Measurements from ENCODE around the gene ST7. TPM values are rescaled to one million over a fixed set of nuclear protein-coding genes. Genes with fewer than 3 reads are reported as not detected.

Gene ST7
- polyA plus RNA-seq, 1 donor, result 13.2 TPM

DNA sequence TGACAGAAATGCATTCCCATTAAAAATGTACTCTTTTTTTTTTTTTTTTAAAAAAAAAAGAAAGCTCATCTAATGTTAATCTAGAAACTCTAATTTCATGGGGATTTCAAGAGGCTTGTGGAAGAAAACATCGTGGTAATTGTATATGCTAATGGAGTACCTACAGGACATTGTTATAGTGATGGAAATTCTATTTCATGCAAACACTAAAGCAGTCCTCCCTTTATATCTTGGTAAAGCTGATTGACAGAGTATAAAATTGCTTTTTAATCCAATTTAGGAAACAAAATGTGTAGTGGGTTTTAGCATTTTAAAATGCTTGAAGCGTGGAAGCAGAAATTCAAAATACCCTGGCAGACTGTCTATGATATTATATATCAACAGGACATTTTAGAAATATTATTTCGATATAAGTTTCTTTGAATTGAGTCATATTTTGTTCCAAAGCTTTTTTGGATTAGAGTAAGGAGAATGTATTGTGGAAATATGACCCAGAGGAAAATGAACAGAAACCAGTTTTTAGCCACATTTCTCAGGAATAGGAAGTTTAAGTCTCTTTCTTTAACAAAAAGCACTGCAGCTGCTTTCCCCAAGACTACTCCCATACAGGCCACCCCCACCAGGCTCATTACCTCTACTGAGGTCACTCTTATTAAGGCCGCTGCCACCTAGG is 247.6 kb downstream of the ST7 start:
- DNase-seq, result peak; percentile 22

DNA sequence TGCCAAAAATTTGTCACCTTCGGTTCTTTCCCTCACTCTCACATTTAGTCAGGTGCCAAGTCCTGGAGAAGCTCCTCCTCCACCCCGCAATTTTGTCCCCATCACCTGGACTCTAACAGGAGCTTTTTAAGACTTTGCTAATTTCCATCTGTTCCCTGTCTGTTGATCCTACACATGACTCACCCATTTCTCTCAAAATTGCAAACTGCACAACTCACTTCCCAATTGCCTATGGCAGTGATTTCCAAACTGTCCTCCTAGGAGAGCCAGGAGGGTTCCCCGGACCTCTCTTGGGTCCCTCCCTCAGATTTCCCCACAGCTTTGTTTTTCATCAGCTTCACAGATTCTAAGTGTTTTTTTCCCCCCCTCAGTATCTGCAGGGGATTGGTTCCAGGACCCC is 249.2 kb downstream of the ST7 start:
- DNase-seq, result no peak

DNA sequence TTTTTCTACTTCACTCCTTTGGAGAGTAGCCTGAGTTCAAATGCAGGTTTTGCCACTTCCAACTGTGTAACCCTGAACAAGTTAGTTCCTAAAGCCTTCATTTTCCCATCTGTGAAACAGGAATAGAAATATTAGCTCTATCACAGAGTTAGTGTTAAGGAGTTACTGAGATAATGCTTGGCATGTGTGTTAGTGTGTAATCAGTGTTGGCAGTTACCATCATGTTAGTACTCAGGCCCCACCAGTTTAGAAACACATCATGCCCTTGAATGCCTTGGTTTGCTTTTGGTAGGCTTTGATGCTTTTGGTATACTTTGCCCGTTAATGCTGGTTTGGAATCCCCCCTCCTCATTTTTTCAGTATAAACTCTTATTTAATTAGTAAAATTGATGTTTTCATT is 249.9 kb downstream of the ST7 start:
- DNase-seq, result no peak

DNA sequence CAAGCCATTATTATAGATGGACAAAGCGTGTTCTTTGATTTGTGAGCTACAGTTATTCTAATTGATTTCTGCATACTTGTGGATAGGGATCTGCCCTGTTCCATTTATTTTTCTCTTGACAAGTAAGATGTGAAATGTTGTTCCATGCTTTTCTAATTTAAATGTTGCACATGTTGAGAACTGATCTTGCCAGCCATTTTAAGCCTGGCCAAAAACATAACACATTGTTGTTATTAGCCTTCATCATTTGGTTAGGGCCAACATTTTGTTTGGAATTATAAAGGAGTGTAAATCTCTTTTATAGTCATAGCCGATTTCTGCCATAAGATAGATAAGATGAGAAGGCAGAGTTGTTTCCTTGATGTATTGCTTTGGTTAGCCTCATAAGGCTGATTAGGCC is 252.6 kb downstream of the ST7 start:
- no peak for DNase-seq

DNA sequence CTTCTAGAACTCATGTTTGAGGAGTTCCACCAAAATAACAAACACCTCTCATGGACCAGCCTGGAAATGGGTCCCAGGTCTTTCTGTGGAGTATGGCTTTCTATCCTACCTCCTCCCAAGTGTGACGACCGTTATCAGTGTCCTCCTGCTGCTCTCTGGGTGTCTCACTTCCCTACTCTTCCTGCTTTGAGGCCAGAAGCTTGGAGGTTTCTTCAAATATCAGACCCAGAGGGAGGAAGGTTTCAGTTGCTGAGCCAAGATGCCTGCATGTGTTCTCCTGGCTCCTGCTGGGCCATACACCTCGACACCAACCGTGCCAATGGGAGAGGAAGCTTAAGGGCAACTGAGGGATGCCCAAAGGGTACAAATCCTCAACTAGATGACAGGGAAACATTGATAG is 255.0 kb downstream of the ST7 start:
- DNase-seq, result no peak

DNA sequence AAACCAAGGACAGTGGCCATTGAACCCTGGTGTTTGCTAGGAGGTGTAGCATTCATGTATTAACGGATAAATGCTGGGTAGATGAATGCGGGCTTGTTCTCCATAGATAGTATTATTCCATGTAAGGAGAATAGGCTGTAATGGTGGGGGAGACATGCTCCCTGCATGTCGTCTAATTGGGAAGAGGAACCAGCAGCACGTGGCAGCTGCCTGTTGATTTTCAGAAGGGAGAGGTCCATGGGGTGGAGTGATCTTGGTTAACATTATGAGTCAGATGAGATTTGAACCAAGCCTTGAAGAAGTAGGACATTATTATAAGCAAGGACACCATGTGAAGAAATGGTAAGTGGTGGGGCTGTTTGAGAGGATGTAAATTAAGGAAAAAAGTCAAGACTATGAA is 257.1 kb downstream of the ST7 start:
- DNase-seq, result no peak

DNA sequence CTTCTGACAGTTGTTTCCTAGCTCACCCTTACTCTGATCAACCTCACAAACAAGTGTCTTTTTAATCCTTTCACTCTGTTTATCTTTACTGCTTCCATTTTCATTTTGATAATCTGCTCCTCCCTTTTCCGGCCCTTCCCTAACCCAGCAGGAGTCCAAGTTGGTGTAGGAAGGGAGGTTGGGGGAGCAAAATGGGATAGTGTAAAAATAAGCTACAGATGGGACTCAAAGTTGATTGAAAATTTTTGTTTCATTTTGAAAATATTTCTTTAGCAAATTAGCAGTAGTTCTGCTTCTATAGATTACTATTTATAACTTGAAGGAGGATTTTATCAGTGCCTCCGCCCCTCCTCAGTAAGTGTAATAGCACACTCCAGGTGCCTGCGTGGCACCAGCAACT is 257.6 kb downstream of the ST7 start:
- DNase-seq, result no peak

DNA sequence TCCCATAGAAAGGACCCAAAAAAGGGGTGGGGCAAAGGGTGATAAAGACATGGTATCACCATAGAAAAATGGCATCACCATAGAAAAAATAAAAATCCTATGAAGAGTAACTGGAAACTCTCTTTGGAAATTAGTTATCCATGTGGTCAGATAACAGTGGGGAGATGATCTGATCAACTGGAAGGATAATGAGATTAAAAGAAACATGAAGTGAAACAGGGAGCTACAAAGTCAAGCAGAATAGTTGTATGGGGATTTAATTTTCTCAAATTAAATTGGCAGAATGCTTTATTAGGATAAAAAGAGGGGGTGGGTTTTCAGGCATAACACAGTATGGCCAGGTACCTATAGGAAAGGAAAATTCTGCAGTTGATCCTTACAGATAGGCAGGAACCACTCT is 258.3 kb downstream of the ST7 start:
- no peak for DNase-seq

DNA sequence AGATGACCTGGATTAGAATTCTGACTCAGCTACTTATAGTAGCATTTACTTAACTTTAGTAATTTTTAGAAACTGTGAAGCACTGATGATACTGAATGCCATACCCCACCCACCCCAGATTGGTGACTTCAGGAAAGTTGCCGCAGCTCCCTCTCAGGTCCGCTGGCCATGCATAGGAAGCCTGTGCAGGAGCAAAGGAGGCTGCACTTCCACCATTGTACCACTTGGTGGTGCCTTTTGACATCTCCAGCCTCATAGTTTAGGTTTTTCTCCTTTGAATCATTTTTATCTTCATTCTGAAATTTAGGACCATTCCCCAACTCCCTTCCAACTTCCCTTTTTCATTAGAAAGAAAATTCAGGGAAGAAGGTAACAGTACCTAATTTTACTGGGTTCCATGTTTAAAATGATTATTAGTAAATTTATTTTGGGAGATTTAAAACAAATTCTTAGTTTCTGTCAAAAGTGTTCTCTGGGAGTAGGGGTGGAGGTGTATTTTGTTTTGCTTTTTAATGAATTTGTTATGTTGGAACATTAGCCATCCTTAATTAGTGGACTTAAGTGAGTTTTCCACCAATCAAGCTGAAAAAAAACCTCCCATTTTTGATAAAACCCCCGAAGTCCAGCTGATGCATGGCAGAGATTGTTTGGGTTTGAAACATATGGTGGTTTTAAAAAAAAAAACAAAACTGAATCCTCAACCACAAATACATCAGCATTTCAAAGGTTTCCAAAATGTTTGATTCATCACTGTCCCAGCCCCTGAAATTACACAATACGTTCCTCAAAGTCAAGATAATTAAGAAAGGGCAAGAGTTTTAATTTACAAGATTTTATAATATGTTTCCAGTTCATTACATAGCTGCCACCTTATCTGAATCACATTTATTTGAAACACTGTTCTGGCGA is 259.9 kb downstream of the ST7 start:
- DNase-seq, result peak; percentile 31

DNA sequence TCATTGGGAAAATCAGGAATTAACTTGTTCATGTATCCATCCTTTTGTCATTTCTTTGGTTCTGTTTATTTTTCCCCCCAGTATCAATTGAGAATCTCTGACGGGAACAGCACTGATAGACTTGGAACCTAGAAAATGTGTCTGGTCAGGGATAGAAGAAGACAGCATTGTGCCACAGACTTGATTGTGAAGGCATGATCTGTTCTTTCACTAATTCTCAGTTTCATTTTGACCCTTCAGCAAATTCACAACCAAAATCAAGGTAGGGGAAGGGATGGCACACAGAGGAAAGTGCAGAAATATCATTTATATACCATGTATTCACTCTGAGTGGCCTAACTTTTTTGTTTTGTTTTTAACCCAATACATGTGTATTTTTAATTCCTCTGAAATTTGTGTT is 262.7 kb downstream of the ST7 start:
- no peak for DNase-seq

DNA sequence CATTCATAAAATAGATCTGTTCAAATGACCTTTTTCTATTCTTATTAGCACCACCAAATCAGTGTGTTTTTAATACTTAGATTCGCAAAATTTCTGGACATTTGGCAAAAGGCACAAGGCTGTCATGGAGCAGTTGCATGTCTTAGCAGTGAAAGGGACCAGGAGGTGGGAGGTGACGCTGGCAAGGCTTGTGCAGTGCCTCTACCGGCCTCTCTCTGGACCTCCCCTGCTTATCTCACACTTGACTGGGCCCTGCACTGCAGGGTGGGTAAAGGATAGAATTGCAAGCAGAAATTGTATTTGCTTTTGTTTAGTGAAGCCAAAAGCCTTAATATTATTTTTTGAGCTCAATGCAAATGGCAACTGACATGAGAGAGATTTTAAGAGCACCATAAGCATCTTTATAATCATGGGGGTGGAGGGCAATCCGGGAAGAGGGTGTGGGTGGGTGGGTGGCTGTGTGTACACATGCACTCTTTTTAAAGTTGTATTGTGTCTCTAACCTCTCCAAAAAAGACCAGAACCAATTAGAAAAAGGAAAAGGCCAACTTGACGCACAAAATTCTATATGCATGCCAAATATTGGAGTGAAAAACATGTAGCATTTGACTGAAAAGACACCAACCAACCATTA is 263.3 kb downstream of the ST7 start:
- no peak for DNase-seq

DNA sequence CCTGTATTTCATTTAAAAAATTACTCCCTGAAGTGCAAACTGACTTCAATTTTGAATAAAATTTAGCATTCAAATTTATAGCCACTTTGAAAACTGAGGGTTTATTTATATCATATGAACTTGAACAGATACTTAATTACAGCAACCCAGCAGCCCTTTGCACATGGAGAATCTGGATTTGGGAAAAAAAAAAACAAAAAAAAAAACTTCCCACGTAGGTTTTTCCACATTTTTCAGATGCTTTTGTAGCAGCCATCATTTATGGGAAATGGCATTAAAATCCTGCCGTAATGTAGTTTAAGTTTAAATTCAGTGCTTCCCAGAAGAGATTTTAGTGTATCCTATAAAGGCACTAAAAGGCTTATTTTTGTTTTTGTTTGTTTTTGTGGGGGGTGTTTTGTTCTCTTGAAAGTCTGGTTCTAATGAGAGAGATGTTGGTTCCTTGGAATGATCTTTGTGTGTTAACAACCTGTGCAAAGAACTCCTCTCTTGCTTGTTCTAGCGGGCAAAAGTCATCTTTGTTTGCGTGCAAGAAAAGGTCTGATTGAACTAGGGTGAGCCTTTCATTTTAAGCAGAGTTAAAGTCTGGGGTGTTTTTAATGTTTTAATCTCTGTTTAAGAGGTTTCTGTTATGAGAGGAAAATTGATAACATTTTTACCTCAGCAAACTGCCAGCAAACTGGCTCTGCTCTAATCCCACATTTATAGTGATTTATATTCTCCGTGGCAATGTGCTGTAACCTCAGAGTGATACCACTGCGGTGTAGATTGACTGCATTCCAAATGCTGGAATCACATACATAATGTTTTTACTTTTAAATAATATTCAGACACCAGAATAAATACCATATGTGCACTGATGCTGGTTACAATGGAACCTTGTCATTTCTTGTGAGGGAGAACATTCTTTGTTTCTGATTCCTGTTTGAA is 264.1 kb downstream of the ST7 start:
- no peak for DNase-seq

DNA sequence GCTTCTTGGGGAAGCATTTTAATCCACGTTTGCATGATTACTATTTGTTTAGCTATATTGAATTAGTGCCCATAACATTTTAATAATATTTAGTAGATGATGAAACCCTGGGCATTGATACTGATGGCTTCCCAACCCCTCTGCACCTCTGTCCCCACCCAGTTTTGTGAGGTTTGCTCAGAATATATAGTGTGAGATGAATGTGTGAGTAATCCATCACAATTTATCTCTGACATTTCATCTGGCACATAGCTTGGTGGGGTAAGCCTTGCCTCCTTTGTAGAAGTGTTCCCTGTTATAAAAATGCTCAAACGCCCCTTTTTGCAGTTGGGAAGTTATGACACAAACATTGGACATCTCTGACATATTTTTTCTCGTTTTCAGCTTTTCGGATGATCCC is 265.4 kb downstream of the ST7 start:
- no peak for DNase-seq

DNA sequence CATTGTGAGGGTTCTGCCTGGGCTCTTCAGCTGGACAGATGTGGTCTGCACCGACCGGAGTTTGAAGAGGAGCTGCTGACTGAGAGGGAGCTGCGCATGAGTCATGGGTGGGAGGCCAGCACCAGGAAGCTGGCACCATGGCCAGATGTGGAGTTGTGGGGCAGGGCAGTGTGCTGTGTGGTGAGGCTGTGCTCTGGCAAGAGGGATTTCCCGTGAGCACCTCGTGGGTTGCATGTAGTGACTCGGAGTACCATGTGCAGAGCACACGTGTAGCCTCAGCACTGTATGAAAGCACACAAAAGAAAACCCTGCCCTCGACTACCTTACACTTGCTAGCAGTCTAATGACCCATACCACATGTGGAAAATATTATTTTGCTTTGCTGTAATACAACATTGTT is 266.2 kb downstream of the ST7 start:
- DNase-seq, result no peak

DNA sequence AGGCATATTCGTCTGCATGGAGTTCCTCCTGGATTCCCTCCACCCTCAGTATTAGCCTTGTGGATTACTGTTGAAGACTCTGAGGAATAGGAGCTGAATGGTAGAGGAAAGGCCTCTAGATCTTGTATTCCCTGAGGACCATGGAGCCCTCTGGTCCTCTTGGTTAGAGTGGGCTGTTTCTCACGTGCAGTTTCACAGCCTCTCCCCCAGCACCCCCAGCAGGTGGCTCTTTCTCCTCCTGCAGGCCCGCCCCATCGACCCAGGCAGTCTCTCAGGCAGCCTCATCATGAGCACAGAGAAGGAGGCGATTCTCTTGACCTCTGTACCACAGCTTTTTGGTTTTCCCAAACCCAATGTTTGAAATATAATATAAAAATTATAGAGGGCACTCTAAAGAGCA is 267.5 kb downstream of the ST7 start:
- DNase-seq, result no peak

DNA sequence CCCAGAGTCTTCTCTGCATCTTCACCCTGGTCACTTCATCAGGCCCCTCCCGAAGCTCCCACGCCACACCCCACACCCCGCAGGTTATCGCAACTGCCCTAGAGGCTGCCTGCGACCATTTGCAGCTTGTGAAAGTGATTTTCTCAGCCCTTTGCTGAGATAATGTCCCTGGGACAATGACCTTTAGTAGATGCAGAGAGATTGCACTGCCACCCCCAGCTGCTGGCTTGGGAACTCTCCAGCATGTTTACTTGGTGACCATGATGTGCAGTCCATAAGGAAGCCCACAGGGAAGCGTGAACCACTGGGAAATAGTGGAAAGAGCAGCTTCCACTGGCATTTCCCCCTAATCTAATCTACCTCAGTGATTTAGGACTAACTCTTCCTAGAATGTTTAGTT is 272.2 kb downstream of the ST7 start:
- DNase-seq, result no peak

DNA sequence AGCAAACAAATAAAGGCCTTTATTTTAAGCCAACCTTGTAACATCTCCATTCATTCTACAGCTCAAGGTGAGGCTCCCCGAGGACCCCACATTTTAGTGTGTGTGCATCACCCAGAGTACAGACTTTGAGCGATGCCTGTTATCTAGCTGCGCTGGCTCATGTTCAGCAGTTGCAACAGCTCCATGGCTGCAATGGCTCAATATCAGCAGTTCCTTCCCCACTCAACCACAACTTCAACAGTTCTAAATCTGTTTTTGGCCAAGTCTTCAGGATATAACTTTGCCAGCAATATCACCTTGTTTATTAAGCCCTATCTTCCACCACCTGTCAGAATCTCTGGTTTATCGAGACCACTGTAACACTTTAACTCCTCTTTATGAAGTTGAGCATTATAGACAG is 273.8 kb downstream of the ST7 start:
- no peak for DNase-seq

DNA sequence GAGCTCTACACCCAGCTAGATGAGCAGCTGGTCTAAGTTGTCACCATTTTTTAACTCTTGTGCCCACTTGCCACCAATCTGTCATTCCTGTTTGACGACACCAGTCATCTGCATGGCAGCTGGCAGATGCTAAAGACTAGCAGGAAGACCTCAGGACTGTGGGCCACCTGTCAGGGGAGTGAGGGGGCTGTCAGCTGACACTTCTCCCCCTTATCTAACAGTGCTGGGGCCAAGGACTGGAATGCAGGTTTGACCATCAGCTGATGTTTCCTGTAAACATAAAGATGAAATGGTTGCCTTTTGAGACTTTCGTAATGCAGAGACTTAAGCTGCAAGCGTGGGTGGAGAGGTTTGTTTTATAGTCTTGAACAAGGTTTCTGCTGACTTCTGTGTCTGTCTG is 276.0 kb downstream of the ST7 start:
- peak; percentile 14 for DNase-seq

DNA sequence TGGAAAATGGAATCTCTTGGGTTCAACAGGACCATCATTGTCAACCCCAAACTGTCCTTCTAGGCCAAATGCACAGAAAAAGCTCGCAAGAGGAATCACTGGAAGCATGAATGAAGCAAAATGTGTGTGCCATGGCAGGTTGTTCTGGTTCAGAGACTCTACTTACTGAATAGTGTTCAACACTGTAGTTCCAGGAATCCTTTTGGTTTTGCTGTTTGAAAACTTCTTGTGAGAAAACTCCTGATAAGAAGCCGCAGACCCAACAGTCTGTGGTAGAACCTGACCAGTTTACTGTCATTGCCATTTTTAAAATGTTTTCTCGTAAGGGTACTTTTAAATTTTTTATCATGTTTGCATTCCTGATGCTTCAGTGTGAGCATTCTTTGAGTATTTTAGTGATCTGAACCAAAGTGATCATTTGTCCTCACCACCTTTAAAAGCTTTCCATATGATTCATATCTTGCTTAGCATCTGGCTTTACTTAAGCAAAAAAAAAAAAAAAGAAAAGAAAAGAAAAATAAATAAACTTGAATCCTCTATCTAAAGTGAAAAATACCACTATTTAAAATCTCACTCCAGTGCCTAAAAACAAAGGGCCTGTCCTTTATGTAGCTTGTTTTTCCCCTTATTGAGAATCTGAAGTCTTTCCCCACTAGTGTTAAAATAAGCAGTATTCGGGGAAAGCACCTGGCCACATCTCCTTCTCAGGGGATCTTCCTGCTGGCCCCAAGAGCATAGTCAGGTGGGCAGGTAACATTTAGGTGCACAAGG is 277.2 kb downstream of the ST7 start:
- no peak for DNase-seq

DNA sequence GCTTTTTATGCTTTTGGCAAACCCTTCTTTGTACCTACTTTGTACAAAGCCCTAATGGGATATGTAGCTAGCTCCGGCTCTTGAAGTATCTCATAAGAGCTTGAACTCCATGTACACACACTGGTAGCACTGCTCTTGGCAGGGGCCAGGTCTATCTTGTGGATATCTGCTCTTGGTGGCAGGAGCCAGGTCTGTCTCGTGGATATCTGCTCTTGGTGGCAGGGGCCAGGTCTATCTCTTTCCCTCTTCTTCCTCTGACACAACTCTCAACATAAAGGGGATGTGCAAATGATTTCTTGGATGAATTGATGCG is 277.7 kb downstream of the ST7 start:
- DNase-seq, result no peak

DNA sequence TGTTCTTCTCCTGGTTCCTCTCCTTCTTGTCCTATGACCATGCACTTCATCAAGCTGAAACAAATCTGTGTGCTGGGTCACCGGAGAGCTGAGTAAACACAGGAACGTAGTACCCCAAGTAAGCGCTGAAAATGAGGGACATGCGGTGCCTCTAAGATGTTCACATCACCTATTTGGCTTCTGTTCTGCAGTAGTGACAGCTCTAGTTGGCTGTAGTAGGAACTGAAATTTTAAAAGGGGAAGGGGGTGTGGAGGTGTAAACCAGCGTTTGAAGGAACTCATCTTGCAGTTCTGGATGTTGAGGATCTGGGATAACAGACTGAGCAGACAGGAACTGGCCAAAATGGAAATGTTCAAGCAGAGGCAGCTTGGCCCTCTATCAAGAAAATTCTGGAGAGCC is 284.3 kb downstream of the ST7 start:
- no peak for DNase-seq

DNA sequence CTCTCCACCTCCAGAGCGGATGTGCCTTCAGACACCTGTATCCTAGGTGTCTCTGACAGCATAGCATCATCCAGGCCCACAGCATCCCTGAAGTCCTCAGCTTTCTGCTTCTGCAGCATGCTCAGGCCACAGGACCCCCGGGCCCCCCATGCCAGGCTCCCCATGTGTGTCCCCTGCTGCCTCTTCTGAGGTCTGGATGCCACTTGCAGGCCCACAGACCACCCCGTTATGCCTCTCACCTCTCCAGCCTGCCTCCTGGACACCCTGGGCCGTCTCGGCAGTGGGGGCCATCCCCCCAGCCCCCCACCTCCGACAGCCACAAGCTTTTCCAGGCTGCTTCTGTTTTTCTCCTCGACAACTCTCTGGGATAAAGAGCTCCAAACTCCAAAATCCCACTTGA is 285.2 kb downstream of the ST7 start:
- no peak for DNase-seq

All from hindlimb muscle (tissue), 1 donor.